ENCODE data around the gene BTNL3.
A peak's percentile ranks its signal among the peaks of the same experiment; 100 is the strongest.
"Not testable (repeated sequence)": the region's sequence is repeated elsewhere in the genome, so short reads cannot be mapped to it uniquely, and the experiment has no call there.

Gene BTNL3

DNA sequence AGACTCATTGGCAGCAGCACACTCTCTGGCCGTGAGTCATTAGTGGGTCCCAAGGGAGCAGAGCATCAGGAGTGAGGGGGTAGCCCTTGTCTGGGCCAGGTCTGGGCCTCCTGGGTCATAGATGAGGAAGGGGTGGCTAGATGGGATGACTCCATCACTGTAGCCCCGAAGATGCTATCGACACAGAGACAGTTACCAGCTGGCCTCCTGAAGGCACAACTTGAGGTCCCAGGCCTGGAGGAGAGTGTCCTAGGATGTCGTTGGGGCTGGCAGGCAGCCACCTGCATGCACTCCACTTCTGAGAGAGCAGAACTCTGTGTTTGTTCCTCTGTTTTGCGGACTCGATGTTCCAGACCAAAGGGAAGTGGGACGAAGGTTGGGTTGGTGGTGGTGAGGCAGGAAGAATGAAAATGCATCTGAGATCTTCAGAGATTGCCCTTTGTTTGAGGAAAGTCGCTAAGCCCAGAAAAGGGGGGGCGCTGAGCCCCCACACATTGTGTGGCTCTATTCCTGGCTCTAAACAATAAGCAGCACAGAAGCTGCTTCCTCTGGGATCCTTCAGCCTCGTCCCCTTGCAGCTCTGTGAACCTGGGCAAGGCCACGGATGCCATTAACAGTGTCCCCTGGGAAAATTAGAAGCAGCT is 56.1 kb downstream of the BTNL3 start (continued):
- TF ChIP-seq PRDM10 (tag by site-specific recombination; IDR thresholded peaks at IDR 0.05) (peak; percentile 97), ZBTB20 (tag by site-specific recombination; IDR thresholded peaks at IDR 0.05) (no peak), ZNF791 (tag by site-specific recombination; IDR thresholded peaks at IDR 0.05) (no peak), ZBTB17 (tag by site-specific recombination; IDR thresholded peaks at IDR 0.05) (0 out of 2 replicates have a peak, but pooled peaks have one; percentile 50), KLF1 (tag by site-specific recombination; IDR thresholded peaks at IDR 0.05) (no peak)

- no peaks in the 10 kb centered on the region for H3K9me3 ChIP-seq (ENCODE audit: control insufficient read depth, insufficient read depth, low read depth, low read length)
- POLR2A ChIA-PET: no interaction called here
- H3K4me3 ChIP-seq (ENCODE audit: low read depth, low read length): no peak overlapping the region
- 0 out of 2 replicates have a peak, but pooled peaks have one; percentile 35 for TF ChIP-seq ZBTB17 (tag by site-specific recombination; IDR thresholded peaks at IDR 0.05)
- TF ChIP-seq BCL11A (tag by site-specific recombination; IDR thresholded peaks at IDR 0.05; ENCODE audit: low read depth): no peak
- TF ChIP-seq, protein P1, sequence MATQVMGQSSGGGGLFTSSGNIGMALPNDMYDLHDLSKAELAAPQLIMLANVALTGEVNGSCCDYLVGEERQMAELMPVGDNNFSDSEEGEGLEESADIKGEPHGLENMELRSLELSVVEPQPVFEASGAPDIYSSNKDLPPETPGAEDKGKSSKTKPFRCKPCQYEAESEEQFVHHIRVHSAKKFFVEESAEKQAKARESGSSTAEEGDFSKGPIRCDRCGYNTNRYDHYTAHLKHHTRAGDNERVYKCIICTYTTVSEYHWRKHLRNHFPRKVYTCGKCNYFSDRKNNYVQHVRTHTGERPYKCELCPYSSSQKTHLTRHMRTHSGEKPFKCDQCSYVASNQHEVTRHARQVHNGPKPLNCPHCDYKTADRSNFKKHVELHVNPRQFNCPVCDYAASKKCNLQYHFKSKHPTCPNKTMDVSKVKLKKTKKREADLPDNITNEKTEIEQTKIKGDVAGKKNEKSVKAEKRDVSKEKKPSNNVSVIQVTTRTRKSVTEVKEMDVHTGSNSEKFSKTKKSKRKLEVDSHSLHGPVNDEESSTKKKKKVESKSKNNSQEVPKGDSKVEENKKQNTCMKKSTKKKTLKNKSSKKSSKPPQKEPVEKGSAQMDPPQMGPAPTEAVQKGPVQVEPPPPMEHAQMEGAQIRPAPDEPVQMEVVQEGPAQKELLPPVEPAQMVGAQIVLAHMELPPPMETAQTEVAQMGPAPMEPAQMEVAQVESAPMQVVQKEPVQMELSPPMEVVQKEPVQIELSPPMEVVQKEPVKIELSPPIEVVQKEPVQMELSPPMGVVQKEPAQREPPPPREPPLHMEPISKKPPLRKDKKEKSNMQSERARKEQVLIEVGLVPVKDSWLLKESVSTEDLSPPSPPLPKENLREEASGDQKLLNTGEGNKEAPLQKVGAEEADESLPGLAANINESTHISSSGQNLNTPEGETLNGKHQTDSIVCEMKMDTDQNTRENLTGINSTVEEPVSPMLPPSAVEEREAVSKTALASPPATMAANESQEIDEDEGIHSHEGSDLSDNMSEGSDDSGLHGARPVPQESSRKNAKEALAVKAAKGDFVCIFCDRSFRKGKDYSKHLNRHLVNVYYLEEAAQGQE (tag by site-specific recombination; IDR thresholded peaks at IDR 0.05): peak; percentile 46; the same call in 1 of the 2 replicates
- TF ChIP-seq HIC1 (tag by site-specific recombination; IDR thresholded peaks at IDR 0.05): no peak
- no peak for TF ChIP-seq ZNF121 (tag by site-specific recombination; IDR thresholded peaks at IDR 0.05)
- peak; percentile 80 for TF ChIP-seq GLIS2 (tag by site-specific recombination; IDR thresholded peaks at IDR 0.05)
- TF ChIP-seq, protein P2, sequence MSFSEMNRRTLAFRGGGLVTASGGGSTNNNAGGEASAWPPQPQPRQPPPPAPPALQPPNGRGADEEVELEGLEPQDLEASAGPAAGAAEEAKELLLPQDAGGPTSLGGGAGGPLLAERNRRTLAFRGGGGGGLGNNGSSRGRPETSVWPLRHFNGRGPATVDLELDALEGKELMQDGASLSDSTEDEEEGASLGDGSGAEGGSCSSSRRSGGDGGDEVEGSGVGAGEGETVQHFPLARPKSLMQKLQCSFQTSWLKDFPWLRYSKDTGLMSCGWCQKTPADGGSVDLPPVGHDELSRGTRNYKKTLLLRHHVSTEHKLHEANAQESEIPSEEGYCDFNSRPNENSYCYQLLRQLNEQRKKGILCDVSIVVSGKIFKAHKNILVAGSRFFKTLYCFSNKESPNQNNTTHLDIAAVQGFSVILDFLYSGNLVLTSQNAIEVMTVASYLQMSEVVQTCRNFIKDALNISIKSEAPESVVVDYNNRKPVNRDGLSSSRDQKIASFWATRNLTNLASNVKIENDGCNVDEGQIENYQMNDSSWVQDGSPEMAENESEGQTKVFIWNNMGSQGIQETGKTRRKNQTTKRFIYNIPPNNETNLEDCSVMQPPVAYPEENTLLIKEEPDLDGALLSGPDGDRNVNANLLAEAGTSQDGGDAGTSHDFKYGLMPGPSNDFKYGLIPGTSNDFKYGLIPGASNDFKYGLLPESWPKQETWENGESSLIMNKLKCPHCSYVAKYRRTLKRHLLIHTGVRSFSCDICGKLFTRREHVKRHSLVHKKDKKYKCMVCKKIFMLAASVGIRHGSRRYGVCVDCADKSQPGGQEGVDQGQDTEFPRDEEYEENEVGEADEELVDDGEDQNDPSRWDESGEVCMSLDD (tag by site-specific recombination; IDR thresholded peaks at IDR 0.05): 0 out of 2 replicates have a peak, but pooled peaks have one; percentile 23
- no peaks in the 10 kb centered on the region for H3K4me1 ChIP-seq (ENCODE audit: control insufficient read depth, insufficient read depth, low read length)
- CTCF ChIA-PET: no interaction called here
- H3K36me3 ChIP-seq (ENCODE audit: control insufficient read depth in 2 of 2, insufficient read depth in 1 of 2, low read length in 2 of 2): no peaks in the 10 kb centered on the region
- H3K27ac ChIP-seq (ENCODE audit: extremely low read depth, low read depth, low read length): no peak overlapping the region
Measured at GRCh38 chr5:181045316-181045715, 56.7 kb downstream of the BTNL3 start.

DNA sequence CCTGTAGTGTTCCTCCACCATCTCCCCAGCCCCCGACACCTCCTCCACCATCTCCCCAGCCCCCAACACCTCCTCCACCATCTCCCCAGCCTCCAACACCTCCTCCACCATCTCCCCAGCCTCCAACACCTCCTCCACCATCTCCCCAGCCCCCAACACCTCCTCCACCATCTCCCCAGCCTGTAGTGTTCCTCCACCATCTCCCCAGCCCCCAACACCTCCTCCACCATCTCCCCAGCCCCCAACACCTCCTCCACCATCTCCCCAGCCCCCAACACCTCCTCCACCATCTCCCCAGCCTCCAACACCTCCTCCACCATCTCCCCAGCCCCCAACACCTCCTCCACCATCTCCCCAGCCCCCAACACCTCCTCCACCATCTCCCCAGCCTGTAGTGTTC is 57.2 kb downstream of the BTNL3 start:
- CTCF ChIA-PET; H3K4me3 ChIP-seq (ENCODE audit: low read depth, low read length); H3K27ac ChIP-seq (ENCODE audit: extremely low read depth, low read depth, low read length); POLR2A ChIA-PET; H3K9me3 ChIP-seq (ENCODE audit: control insufficient read depth, insufficient read depth, low read depth, low read length); H3K4me1 ChIP-seq (ENCODE audit: control insufficient read depth, insufficient read depth, low read length); H3K36me3 ChIP-seq (ENCODE audit: control insufficient read depth in 2 of 2, insufficient read depth in 1 of 2, low read length in 2 of 2): not testable (repeated sequence)
